CD4-positive, alpha-beta T cell (primary cell): Measurements from ENCODE around the gene SOX8. TPM values are rescaled to one million over a fixed set of nuclear protein-coding genes. Genes with fewer than 3 reads are reported as not detected.

Experiments
- ATAC-seq: fragments of 200-7000 bp; cut with Tn5 transposase; one replicate; pipeline ENCODE4 v1.10.0; 2022; ENCODE audit warnings: mild to moderate bottlenecking; ENCODE audit not compliant: poor library complexity
- CTCF ChIA-PET: fragments of 350-600 bp; sonication (Branson Sonifier 250); formaldehyde crosslinking; loops from one replicate; lab custom pipeline; 2021; ENCODE audit warnings: antibody characterized with exemption, inconsistent platforms; lab: Charles Lee
- POLR2A ChIA-PET: fragments of 350-600 bp; sonication (Branson Sonifier 250); formaldehyde crosslinking; loops from one replicate; lab custom pipeline; 2021; ENCODE audit warnings: antibody characterized with exemption, inconsistent platforms; lab: Charles Lee
- DNase-seq, 14 experiments: peaks; one replicate each; pipeline ENCODE4 v3.0.0-alpha.2; 2013 to 2020; ENCODE audit warnings: mixed read lengths in 2 of 14
- H3K27ac ChIP-seq, 2 donors: one replicate each; pipeline versions ENCODE4 v1.5.1 to v1.7.0; 2013; ENCODE audit warnings: low read length in 2 of 2, low read depth in 1 of 2, mild to moderate bottlenecking in 1 of 2
- H3K27me3 ChIP-seq, 2 experiments: 1 replicate in 1 of 2; 2 replicates in 1 of 2; pipeline versions ENCODE4 v1.6.1 to v1.7.0; 2013; ENCODE audit warnings: low read length in 2 of 2, control low read depth in 1 of 2, mild to moderate bottlenecking in 1 of 2, moderate library complexity in 1 of 2; ENCODE audit not compliant: insufficient read depth in 2 of 2, control insufficient read depth in 1 of 2
- H3K36me3 ChIP-seq: one replicate; pipeline ENCODE4 v1.6.1; 2013; ENCODE audit warnings: low read length, control low read depth; ENCODE audit not compliant: insufficient read depth
- H3K4me1 ChIP-seq: one replicate; pipeline ENCODE4 v1.6.1; 2013; ENCODE audit warnings: low read length, control low read depth; ENCODE audit not compliant: insufficient read depth
- H3K4me3 ChIP-seq: one replicate; pipeline ENCODE4 v1.5.1; 2013; ENCODE audit warnings: mild to moderate bottlenecking, low read length, moderate library complexity
- H3K9me3 ChIP-seq, 2 experiments: 1 replicate in 1 of 2; 2 replicates in 1 of 2; pipeline versions ENCODE4 v1.6.1 to v1.7.0; 2013; ENCODE audit warnings: low read length in 2 of 2, mild to moderate bottlenecking in 2 of 2, control low read depth in 1 of 2, moderate library complexity in 1 of 2; ENCODE audit not compliant: control insufficient read depth in 1 of 2, insufficient read depth in 1 of 2
- H3K27ac Mint-ChIP-seq: one replicate; pipeline ENCODE4 v1.8.0; 2020; ENCODE audit warnings: mixed read lengths
- H3K27me3 Mint-ChIP-seq: one replicate; pipeline ENCODE4 v1.8.0; 2021; ENCODE audit warnings: mixed read lengths
- H3K36me3 Mint-ChIP-seq: one replicate; pipeline ENCODE4 v1.8.0; 2021; ENCODE audit warnings: low read depth, mixed read lengths
- H3K4me1 Mint-ChIP-seq: one replicate; pipeline ENCODE4 v1.8.0; 2021; ENCODE audit warnings: low read depth, mixed read lengths
- H3K4me3 Mint-ChIP-seq: one replicate; pipeline ENCODE4 v1.8.0; 2020; ENCODE audit warnings: mild to moderate bottlenecking, mixed read lengths
- H3K9me3 Mint-ChIP-seq: one replicate; pipeline ENCODE4 v1.8.0; 2020; ENCODE audit warnings: mixed read lengths
- intact Hi-C, 2 experiments: fragments of 100-400 bp; cut with DNase I in 1 of 2; cut with micrococcal nuclease in 1 of 2; formaldehyde crosslinking; loops; one replicate each; pipeline versions ENCODE4 v1.15.1 to v1.9.0; 2023 to 2025; cut with DNase I, micrococcal nuclease
- total RNA-seq, 174 experiments: library from RNA in 2 of 174; stranded (reverse) in 2 of 174; gene quantifications; one replicate each; pipeline ENCODE4 v1.2.3 and lab custom pipeline; 2021 to 2026
- TF ChIP-seq, protein P1 (sequence below): fragments of 200-600 bp; IDR thresholded peaks from one replicate; pipeline ENCODE4 v1.8.0; 2022; ENCODE audit warnings: antibody characterized with exemption, mild to moderate bottlenecking

SOX8 gene
- total RNA-seq, 2 experiments from 2014 or later, result 1.4 to 2.3 TPM

DNA sequence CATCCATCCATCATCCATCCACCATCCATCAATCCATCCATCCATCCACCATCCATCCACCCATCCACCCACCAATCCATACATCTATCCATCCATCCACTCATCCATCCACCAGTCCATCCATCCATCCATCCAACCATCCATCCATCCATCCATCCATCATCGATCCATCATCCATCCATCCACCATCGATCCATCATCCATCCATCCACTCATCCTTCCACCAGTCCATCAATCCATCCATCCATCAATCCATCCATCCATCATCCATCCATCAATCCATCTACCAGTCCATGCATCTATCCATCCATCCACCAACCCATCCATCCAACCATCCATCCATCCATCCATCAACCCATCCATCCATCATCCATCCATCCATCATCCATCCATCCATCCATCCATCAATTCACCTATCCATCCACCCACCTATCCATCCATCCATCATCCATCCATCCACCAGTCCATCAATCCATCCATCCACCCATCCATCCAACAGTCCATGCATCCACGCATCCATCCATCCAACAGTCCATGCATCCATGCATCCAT is 51.6 kb downstream of the SOX8 start:
- H3K27me3 ChIP-seq, result peaks cover 0 to 4% of the 10 kb centered on the region in 2 experiments
- H3K9me3 ChIP-seq, result peaks cover 0 to 37% of the 10 kb centered on the region in 2 experiments
- Mint-ChIP-seq H3K27ac (no peak overlapping the region), H3K27me3 (peaks cover 4% of the 10 kb centered on the region), H3K36me3 (no peaks in the 10 kb centered on the region), H3K4me3 (no peak overlapping the region), H3K9me3 (no peaks in the 10 kb centered on the region), H3K4me1 (no peaks in the 10 kb centered on the region)
- no peaks in the 10 kb centered on the region for H3K36me3 ChIP-seq
- intact Hi-C loops, result no loop called here
- ATAC-seq (no peak), DNase-seq (no peak)
- H3K4me1 ChIP-seq, result no peaks in the 10 kb centered on the region
- ChIA-PET CTCF (no interaction called here), POLR2A (no interaction called here)
- H3K27ac ChIP-seq, result no peak overlapping the region
- TF ChIP-seq, protein P1, sequence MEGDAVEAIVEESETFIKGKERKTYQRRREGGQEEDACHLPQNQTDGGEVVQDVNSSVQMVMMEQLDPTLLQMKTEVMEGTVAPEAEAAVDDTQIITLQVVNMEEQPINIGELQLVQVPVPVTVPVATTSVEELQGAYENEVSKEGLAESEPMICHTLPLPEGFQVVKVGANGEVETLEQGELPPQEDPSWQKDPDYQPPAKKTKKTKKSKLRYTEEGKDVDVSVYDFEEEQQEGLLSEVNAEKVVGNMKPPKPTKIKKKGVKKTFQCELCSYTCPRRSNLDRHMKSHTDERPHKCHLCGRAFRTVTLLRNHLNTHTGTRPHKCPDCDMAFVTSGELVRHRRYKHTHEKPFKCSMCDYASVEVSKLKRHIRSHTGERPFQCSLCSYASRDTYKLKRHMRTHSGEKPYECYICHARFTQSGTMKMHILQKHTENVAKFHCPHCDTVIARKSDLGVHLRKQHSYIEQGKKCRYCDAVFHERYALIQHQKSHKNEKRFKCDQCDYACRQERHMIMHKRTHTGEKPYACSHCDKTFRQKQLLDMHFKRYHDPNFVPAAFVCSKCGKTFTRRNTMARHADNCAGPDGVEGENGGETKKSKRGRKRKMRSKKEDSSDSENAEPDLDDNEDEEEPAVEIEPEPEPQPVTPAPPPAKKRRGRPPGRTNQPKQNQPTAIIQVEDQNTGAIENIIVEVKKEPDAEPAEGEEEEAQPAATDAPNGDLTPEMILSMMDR, result no peak
- H3K4me3 ChIP-seq, result no peak overlapping the region

GRCh38 chr16:1034230-1035065 is 52.9 kb downstream of the SOX8 start:
- no peak for DNase-seq
- H3K27me3 ChIP-seq, result peaks cover 0 to 2% of the 10 kb centered on the region in 2 experiments
- H3K4me3 ChIP-seq, result no peak overlapping the region
- Mint-ChIP-seq H3K36me3 (no peaks in the 10 kb centered on the region), H3K27ac (no peak overlapping the region), H3K4me1 (no peaks in the 10 kb centered on the region), H3K27me3 (peaks cover 2% of the 10 kb centered on the region), H3K4me3 (no peak overlapping the region), H3K9me3 (no peaks in the 10 kb centered on the region)
- H3K36me3 ChIP-seq, result no peaks in the 10 kb centered on the region
- POLR2A ChIA-PET, result no interaction called here
- no peak overlapping the region for H3K27ac ChIP-seq
- intact Hi-C loops, result no loop called here
- ATAC-seq, result no peak
- peaks cover 0 to 36% of the 10 kb centered on the region in 2 experiments for H3K9me3 ChIP-seq
- no peaks in the 10 kb centered on the region for H3K4me1 ChIP-seq
- TF ChIP-seq, protein P1, result no peak
- CTCF ChIA-PET, result interaction anchor here (0.7 kb wide), 1 partner anchor 54 kb away, joined by 3 read pairs; no protein-coding TSS in a partner anchor

GRCh38 chr16:1035066-1035415 is 53.5 kb downstream of the SOX8 start:
- Histone ChIP-seq H3K27me3 (peaks cover 0 to 2% of the 10 kb centered on the region in 2 experiments), H3K36me3 (no peaks in the 10 kb centered on the region), H3K4me3 (no peak overlapping the region), H3K9me3 (peaks cover 0 to 36% of the 10 kb centered on the region in 2 experiments), H3K4me1 (no peaks in the 10 kb centered on the region), H3K27ac (no peak overlapping the region)
- no peaks in the 10 kb centered on the region for H3K4me1 Mint-ChIP-seq
- DNase-seq (no peak), ATAC-seq (no peak)
- no peak overlapping the region for H3K27ac Mint-ChIP-seq
- H3K9me3 Mint-ChIP-seq, result no peaks in the 10 kb centered on the region
- TF ChIP-seq, protein P1, result no peak
- no peak overlapping the region for H3K4me3 Mint-ChIP-seq
- ChIA-PET POLR2A (no interaction called here), CTCF (no interaction called here)
- intact Hi-C loops, result no loop called here
- no peaks in the 10 kb centered on the region for H3K27me3 Mint-ChIP-seq
- H3K36me3 Mint-ChIP-seq, result no peaks in the 10 kb centered on the region
